ENCODE results near the gene FGFBP3.

DNA sequence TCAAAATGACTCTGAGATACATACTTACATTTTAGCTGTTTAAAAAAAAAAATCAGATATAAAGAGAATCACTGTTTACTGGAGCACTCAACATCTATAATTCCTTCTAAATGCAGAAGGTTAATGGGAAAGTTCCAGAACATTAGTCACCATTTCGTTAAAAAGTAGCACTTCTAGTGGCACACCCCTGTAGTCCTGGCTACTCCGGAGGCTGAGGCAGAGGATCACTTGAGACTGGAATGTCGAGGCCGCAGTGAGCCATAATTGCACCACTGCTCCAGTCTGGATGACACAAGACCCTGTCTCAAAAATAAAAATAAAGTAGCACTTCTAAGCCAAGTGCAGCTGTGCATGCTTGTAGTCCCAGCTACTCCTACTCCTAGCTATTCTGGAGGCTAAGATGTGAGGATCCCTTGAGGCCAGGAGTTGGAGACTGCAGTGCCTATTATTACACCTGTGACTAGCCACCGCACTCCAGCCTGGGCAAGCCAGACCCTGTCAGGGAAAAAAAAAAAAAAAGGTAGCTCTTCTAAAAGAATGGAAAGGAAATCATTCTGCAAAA is 2.2 kb downstream of the FGFBP3 start:
- TF ChIP-seq, protein P1, sequence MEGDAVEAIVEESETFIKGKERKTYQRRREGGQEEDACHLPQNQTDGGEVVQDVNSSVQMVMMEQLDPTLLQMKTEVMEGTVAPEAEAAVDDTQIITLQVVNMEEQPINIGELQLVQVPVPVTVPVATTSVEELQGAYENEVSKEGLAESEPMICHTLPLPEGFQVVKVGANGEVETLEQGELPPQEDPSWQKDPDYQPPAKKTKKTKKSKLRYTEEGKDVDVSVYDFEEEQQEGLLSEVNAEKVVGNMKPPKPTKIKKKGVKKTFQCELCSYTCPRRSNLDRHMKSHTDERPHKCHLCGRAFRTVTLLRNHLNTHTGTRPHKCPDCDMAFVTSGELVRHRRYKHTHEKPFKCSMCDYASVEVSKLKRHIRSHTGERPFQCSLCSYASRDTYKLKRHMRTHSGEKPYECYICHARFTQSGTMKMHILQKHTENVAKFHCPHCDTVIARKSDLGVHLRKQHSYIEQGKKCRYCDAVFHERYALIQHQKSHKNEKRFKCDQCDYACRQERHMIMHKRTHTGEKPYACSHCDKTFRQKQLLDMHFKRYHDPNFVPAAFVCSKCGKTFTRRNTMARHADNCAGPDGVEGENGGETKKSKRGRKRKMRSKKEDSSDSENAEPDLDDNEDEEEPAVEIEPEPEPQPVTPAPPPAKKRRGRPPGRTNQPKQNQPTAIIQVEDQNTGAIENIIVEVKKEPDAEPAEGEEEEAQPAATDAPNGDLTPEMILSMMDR (IDR thresholded peaks at IDR 0.05) = no peak
- no peak for TF ChIP-seq YY1 (IDR thresholded peaks at IDR 0.05; ENCODE audit: low read depth)
- TF ChIP-seq ELF1 (IDR thresholded peaks at IDR 0.05) = no peak

Measured in SK-N-SH (cell line).